IMR-90 (cell line): Measurements from ENCODE around the gene SERPINB10. TPM values are rescaled to one million over a fixed set of nuclear protein-coding genes. Genes with fewer than 3 reads are reported as not detected.
A peak's percentile ranks its signal among the peaks of the same experiment; 100 is the strongest.

ENCODE experiments used
- ATAC-seq: fragments of 200-7000 bp; cut with Tn5 transposase; 2 replicates; pipeline ENCODE4 v1.9.1; 2020; ENCODE audit warnings: low read depth, mild to moderate bottlenecking, moderate library complexity
- BruUV-seq: library from RNA; stranded (reverse); fragments of 400-500 nt; replicated peaks from 2 replicates; lab custom pipeline; 2021; lab: Mats Ljungman, UMichigan
- CTCF ChIA-PET: fragments of 300-600 bp; formaldehyde crosslinking; extraction: SDS; loops from one replicate; lab custom pipeline; 2021; ENCODE audit warnings: antibody characterized with exemption; lab: Yijun Ruan, JAX
- POLR2A ChIA-PET: fragments of 300-600 bp; sonication (Branson Sonifier 250); formaldehyde crosslinking; loops from one replicate; lab custom pipeline; 2022; ENCODE audit warnings: antibody characterized with exemption; ENCODE audit not compliant: unreplicated experiment; lab: Charles Lee
- DNase-seq: peaks from one replicate; pipeline ENCODE4 v3.0.0; 2013
- H2AFZ ChIP-seq: replicated peaks from 2 replicates; pipeline ENCODE3; 2013; ENCODE audit warnings: low read length, mild to moderate bottlenecking; ENCODE audit not compliant: poor library complexity
- H2AK5ac ChIP-seq: 2 replicates; pipeline ENCODE4 v1.6.1; 2013; ENCODE audit warnings: low read depth, low read length, inconsistent platforms
- H2AK9ac ChIP-seq: replicated peaks from 2 replicates; pipeline ENCODE3; 2013; ENCODE audit warnings: mild to moderate bottlenecking, low read depth, low read length, moderate library complexity; ENCODE audit not compliant: poor library complexity
- H2BK120ac ChIP-seq: 2 replicates; pipeline ENCODE4 v1.6.1; 2013; ENCODE audit warnings: low read depth, low read length, inconsistent platforms
- H2BK15ac ChIP-seq: 3 replicates; pipeline ENCODE4 v1.6.1; 2013; ENCODE audit warnings: low read depth, low read length, inconsistent platforms
- H2BK20ac ChIP-seq: 2 replicates; pipeline ENCODE4 v1.6.1; 2013; ENCODE audit warnings: low read depth, mild to moderate bottlenecking, inconsistent platforms, low read length, moderate library complexity
- H2BK5ac ChIP-seq: 2 replicates; pipeline ENCODE4 v1.6.1; 2013; ENCODE audit warnings: mild to moderate bottlenecking, low read depth, low read length, inconsistent platforms; ENCODE audit not compliant: poor library complexity, severe bottlenecking
- H3K14ac ChIP-seq: replicated peaks from 2 replicates; pipeline ENCODE4 v1.6.1; 2013; ENCODE audit warnings: low read depth, low read length, inconsistent platforms
- H3K18ac ChIP-seq: 2 replicates; pipeline ENCODE4 v1.6.1; 2013; ENCODE audit warnings: low read depth, low read length, control low read depth
- H3K23ac ChIP-seq: 2 replicates; pipeline ENCODE4 v1.6.1; 2013; ENCODE audit warnings: low read depth, low read length, inconsistent platforms
- H3K27ac ChIP-seq: 2 replicates; pipeline ENCODE4 v1.5.1; 2013; ENCODE audit warnings: mild to moderate bottlenecking, control low read depth, low read length; ENCODE audit not compliant: insufficient read depth
- H3K27me3 ChIP-seq: 2 replicates; pipeline ENCODE4 v1.6.1; 2013; ENCODE audit warnings: low read length; ENCODE audit not compliant: control insufficient read depth, insufficient read depth
- H3K36me3 ChIP-seq: 2 replicates; pipeline ENCODE4 v1.6.1; 2013; ENCODE audit warnings: low read length, mixed read lengths; ENCODE audit not compliant: control insufficient read depth, insufficient read depth
- H3K4ac ChIP-seq: 2 replicates; pipeline ENCODE4 v1.6.1; 2013; ENCODE audit warnings: low read depth, low read length, inconsistent platforms
- H3K4me1 ChIP-seq: 2 replicates; pipeline ENCODE4 v1.6.1; 2013; ENCODE audit warnings: low read length, mixed read lengths; ENCODE audit not compliant: control insufficient read depth, insufficient read depth
- H3K4me2 ChIP-seq: 2 replicates; pipeline ENCODE4 v1.6.1; 2013; ENCODE audit warnings: low read depth, mild to moderate bottlenecking, control low read depth, low read length, moderate library complexity
- H3K4me3 ChIP-seq: 2 replicates; pipeline ENCODE4 v1.5.1; 2013; ENCODE audit warnings: low read depth, mild to moderate bottlenecking, control low read depth, low read length, moderate library complexity; ENCODE audit not compliant: insufficient read depth
- H3K56ac ChIP-seq: 2 replicates; pipeline ENCODE4 v1.6.1; 2013; ENCODE audit warnings: low read length, inconsistent platforms; ENCODE audit not compliant: insufficient read depth; ENCODE audit errors: extremely low read depth
- H3K79me1 ChIP-seq, 2 experiments: 2 replicates each; pipeline ENCODE4 v1.6.1; 2013; ENCODE audit warnings: low read length in 2 of 2, inconsistent platforms in 1 of 2, low read depth in 1 of 2
- H3K9ac ChIP-seq: 2 replicates; pipeline ENCODE4 v1.6.1; 2013; ENCODE audit warnings: low read depth, low read length, control low read depth
- H3K9me1 ChIP-seq: 2 replicates; pipeline ENCODE4 v1.6.1; 2013; ENCODE audit warnings: low read length, inconsistent platforms; ENCODE audit not compliant: insufficient read depth
- H3K9me3 ChIP-seq: 2 replicates; pipeline ENCODE4 v1.6.1; 2013; ENCODE audit warnings: low read length; ENCODE audit not compliant: control insufficient read depth, insufficient read depth
- H4K20me1 ChIP-seq: 2 replicates; pipeline ENCODE4 v1.6.1; 2013; ENCODE audit warnings: low read length, inconsistent platforms; ENCODE audit not compliant: insufficient read depth
- H4K5ac ChIP-seq: 2 replicates; pipeline ENCODE4 v1.6.1; 2013; ENCODE audit warnings: mild to moderate bottlenecking, low read depth, low read length, control low read depth
- H4K8ac ChIP-seq, 2 experiments: 2 replicates each; pipeline ENCODE4 v1.6.1; 2013; ENCODE audit warnings: low read depth in 2 of 2, low read length in 2 of 2, control low read depth in 1 of 2, inconsistent platforms in 1 of 2
- H4K91ac ChIP-seq: 2 replicates; pipeline ENCODE4 v1.6.1; 2013; ENCODE audit warnings: low read depth, low read length, inconsistent platforms; ENCODE audit not compliant: insufficient read depth
- CEBPB ChIP-seq: IDR thresholded peaks from 2 replicates; pipeline ENCODE4 v1.6.1; 2012; ENCODE audit warnings: low read depth, low read length, improper control_type of control experiment
- MAFK ChIP-seq: IDR thresholded peaks from 2 replicates; pipeline ENCODE4 v1.6.1; 2012; ENCODE audit warnings: low read depth, low read length, improper control_type of control experiment
- MAZ ChIP-seq: IDR thresholded peaks from 2 replicates; pipeline ENCODE4 v1.6.1; 2012; ENCODE audit warnings: low read depth, mild to moderate bottlenecking, low read length, improper control_type of control experiment, moderate library complexity, borderline replicate concordance
- MXI1 ChIP-seq: IDR thresholded peaks from 2 replicates; pipeline ENCODE4 v1.6.1; 2012; ENCODE audit warnings: low read depth, mild to moderate bottlenecking, low read length, moderate library complexity, borderline replicate concordance
- NFE2L2 ChIP-seq: fragments of 150-350 bp; IDR thresholded peaks from 2 replicates; pipeline ENCODE4 v1.6.1; 2016; ENCODE audit warnings: low read depth, mild to moderate bottlenecking, low read length
- POLR2A ChIP-seq: IDR thresholded peaks from 2 replicates; pipeline ENCODE4 v1.6.1; 2012; ENCODE audit warnings: mild to moderate bottlenecking, low read depth, low read length
- RCOR1 ChIP-seq: IDR thresholded peaks from 2 replicates; pipeline ENCODE4 v1.6.1; 2012; ENCODE audit warnings: mild to moderate bottlenecking, low read length, improper control_type of control experiment; ENCODE audit not compliant: insufficient replicate concordance
- RFX5 ChIP-seq: IDR thresholded peaks from 2 replicates; pipeline ENCODE4 v1.8.0; 2012; ENCODE audit warnings: low read depth, mild to moderate bottlenecking, low read length, moderate library complexity
- WGBS, 2 experiments: methylation state at CpG; one replicate each; pipeline versions ENCODE4 v1.1.5 to v1.1.7; 2013; ENCODE audit warnings: missing lambda C conversion rate in 2 of 2; ENCODE audit not compliant: insufficient read length in 1 of 2; ENCODE audit errors: extremely low coverage in 2 of 2; 5-methylcytosine and 5-hydroxymethylcytosine counted together
- dilution Hi-C: fragments of 300-500 bp; cut with HindIII; formaldehyde crosslinking; loops from one replicate; pipeline ENCODE4 v1.14.3; 2018; ENCODE audit warnings: low sequenced_read_pairs; ENCODE audit not compliant: unreplicated experiment
- in situ Hi-C: fragments of 300-500 bp; cut with MboI; formaldehyde crosslinking; loops from 3 replicates; pipeline ENCODE4 v1.14.3; 2019; ENCODE audit warnings: low sequenced_read_pairs, inconsistent platforms, mixed read lengths
- intact Hi-C: fragments of 100-400 bp; cut with micrococcal nuclease; formaldehyde crosslinking; loops from 2 replicates; pipeline ENCODE4 v1.10.0; 2022
- polyA plus RNA-seq, 3 experiments: library from polyadenylated mRNA; depleted of rRNA; stranded (reverse); fragments of >200 nt; gene quantifications; 2 replicates each; pipeline ENCODE4 v1.2.3, GENCODE V29; 2012; ENCODE audit warnings: low replicate concordance in 1 of 3
- total RNA-seq: library from RNA; depleted of rRNA; stranded (reverse); fragments of >200 nt; gene quantifications from 2 replicates; pipeline ENCODE4 v1.2.3, GENCODE V29; 2012
- TF ChIP-seq, protein P1 (sequence below): fragments of 150-350 bp; IDR thresholded peaks from 2 replicates; pipeline ENCODE4 v1.6.1; 2016; ENCODE audit warnings: low read depth, mild to moderate bottlenecking, low read length, moderate library complexity, borderline replicate concordance

SERPINB10 gene
- total and polyA plus RNA-seq, 2 of the 4 experiments (the other 2 are of a cell fraction), result not detected

DNA sequence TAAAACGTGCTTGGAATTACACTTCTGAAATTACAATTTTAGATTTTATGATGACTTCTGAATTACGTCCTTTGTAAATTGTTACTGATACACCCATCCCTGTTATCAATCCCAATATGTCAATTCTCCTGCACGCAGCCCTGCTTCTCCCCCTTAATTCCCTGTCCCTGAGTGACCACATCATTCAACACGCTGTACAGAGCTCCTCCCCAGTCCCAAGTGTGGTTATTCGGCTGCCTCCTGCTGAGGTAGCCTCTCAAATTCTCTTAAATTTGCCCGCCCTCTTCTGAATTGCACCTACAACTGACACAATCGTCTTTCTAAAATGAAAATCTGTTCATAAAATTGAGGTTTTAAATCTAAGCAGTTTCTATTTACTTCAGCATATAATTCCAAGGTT is 72.3 kb downstream of the SERPINB10 start:
- no peaks in the 10 kb centered on the region for H3K9me3 ChIP-seq
- ChIA-PET CTCF (interaction anchor here (1.0 to 1.1 kb wide), 3 partner anchors 10 to 16 kb away, joined by 3 read pairs; no protein-coding TSS in a partner anchor), POLR2A (no interaction called here)
- H3K4me1 ChIP-seq, result 0 out of 2 replicates have a peak, but pooled peaks cover 2% of the 10 kb centered on the region
- no peaks in the 10 kb centered on the region for H3K27me3 ChIP-seq
- no peak overlapping the region for H3K18ac ChIP-seq
- 0 out of 2 replicates have a peak overlapping the region, but pooled peaks have one; percentile 31 for H3K23ac ChIP-seq
- no peak for TF ChIP-seq RFX5
- TF ChIP-seq MAFK, result no peak
- TF ChIP-seq MAZ, result no peak
- TF ChIP-seq CEBPB, result no peak
- TF ChIP-seq POLR2A, result no peak
- TF ChIP-seq RCOR1, result no peak
- TF ChIP-seq NFE2L2, result no peak
- TF ChIP-seq MXI1, result no peak
- TF ChIP-seq, protein P1, sequence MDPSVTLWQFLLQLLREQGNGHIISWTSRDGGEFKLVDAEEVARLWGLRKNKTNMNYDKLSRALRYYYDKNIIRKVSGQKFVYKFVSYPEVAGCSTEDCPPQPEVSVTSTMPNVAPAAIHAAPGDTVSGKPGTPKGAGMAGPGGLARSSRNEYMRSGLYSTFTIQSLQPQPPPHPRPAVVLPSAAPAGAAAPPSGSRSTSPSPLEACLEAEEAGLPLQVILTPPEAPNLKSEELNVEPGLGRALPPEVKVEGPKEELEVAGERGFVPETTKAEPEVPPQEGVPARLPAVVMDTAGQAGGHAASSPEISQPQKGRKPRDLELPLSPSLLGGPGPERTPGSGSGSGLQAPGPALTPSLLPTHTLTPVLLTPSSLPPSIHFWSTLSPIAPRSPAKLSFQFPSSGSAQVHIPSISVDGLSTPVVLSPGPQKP, result no peak
- H3K4me2 ChIP-seq, result peak overlapping the region; percentile 83
- H4K5ac ChIP-seq, result no peak overlapping the region
- ATAC-seq (no peak; the same call in 1 of the 2 replicates), DNase-seq (no peak)
- peak overlapping the region; percentile 40; the same call in 1 of the 2 replicates for H2AK5ac ChIP-seq
- dilution Hi-C loops (no loop called here), in situ Hi-C loops (no loop called here), intact Hi-C loops (no loop called here)
- peak overlapping the region in 1 of 2 experiments; percentile 37; a peak in 1 of 4 replicates for H4K8ac ChIP-seq
- no TSS peak for BruUV-seq
- WGBS, 2 experiments, result 89% methylated on average over 3 of the region's 7 CpGs; no CpG with 5 or more reads in 1 of the 2 experiments
- H3K9ac ChIP-seq, result no peak overlapping the region
- H3K36me3 ChIP-seq, result peaks cover 17% of the 10 kb centered on the region
- no peak overlapping the region for H3K56ac ChIP-seq
- H3K4me3 ChIP-seq, result 0 out of 2 replicates have a peak overlapping the region, but pooled peaks have one; percentile 37
- H2BK120ac ChIP-seq, result no peak overlapping the region
- no peak overlapping the region for H4K91ac ChIP-seq
- H3K79me1 ChIP-seq, result peaks cover 21 to 43% of the 10 kb centered on the region in 2 experiments
- H4K20me1 ChIP-seq, result no peaks in the 10 kb centered on the region
- no peak overlapping the region for H3K27ac ChIP-seq
- H3K4ac ChIP-seq, result 0 out of 2 replicates have a peak overlapping the region, but pooled peaks have one; percentile 31
- H2AK9ac ChIP-seq, result peak overlapping the region; percentile 51
- peak overlapping the region; percentile 73 for H2BK5ac ChIP-seq
- peak overlapping the region; percentile 37 for H2AFZ ChIP-seq
- H3K9me1 ChIP-seq, result no peaks in the 10 kb centered on the region; the same call in 1 of the 2 replicates
- H2BK15ac ChIP-seq, result no peak overlapping the region
- no peak overlapping the region for H2BK20ac ChIP-seq
- no peak overlapping the region for H3K14ac ChIP-seq
